IMR-90 (cell line): ENCODE measurements around the gene BRD1. TPM values are rescaled to one million over a fixed set of nuclear protein-coding genes. Genes with fewer than 3 reads are reported as not detected.
A peak's percentile ranks its signal among the peaks of the same experiment; 100 is the strongest.

ENCODE experiments used
- ATAC-seq: fragments of 200-7000 bp; cut with Tn5 transposase; 2 replicates; pipeline ENCODE4 v1.9.1; 2020; ENCODE audit warnings: low read depth, mild to moderate bottlenecking, moderate library complexity
- BruUV-seq: library from RNA; stranded (reverse); fragments of 400-500 nt; replicated peaks from 2 replicates; lab custom pipeline; 2021; lab: Mats Ljungman, UMichigan
- CTCF ChIA-PET: fragments of 300-600 bp; formaldehyde crosslinking; extraction: SDS; loops from one replicate; lab custom pipeline; 2021; ENCODE audit warnings: antibody characterized with exemption; lab: Yijun Ruan, JAX
- POLR2A ChIA-PET: fragments of 300-600 bp; sonication (Branson Sonifier 250); formaldehyde crosslinking; loops from one replicate; lab custom pipeline; 2022; ENCODE audit warnings: antibody characterized with exemption; ENCODE audit not compliant: unreplicated experiment; lab: Charles Lee
- DNase-seq: peaks from one replicate; pipeline ENCODE4 v3.0.0; 2013
- H2AFZ ChIP-seq: replicated peaks from 2 replicates; pipeline ENCODE3; 2013; ENCODE audit warnings: low read length, mild to moderate bottlenecking; ENCODE audit not compliant: poor library complexity
- H2AK5ac ChIP-seq: 2 replicates; pipeline ENCODE4 v1.6.1; 2013; ENCODE audit warnings: low read depth, low read length, inconsistent platforms
- H2AK9ac ChIP-seq: replicated peaks from 2 replicates; pipeline ENCODE3; 2013; ENCODE audit warnings: mild to moderate bottlenecking, low read depth, low read length, moderate library complexity; ENCODE audit not compliant: poor library complexity
- H2BK120ac ChIP-seq: 2 replicates; pipeline ENCODE4 v1.6.1; 2013; ENCODE audit warnings: low read depth, low read length, inconsistent platforms
- H2BK15ac ChIP-seq: 3 replicates; pipeline ENCODE4 v1.6.1; 2013; ENCODE audit warnings: low read depth, low read length, inconsistent platforms
- H2BK20ac ChIP-seq: 2 replicates; pipeline ENCODE4 v1.6.1; 2013; ENCODE audit warnings: low read depth, mild to moderate bottlenecking, inconsistent platforms, low read length, moderate library complexity
- H2BK5ac ChIP-seq: 2 replicates; pipeline ENCODE4 v1.6.1; 2013; ENCODE audit warnings: mild to moderate bottlenecking, low read depth, low read length, inconsistent platforms; ENCODE audit not compliant: poor library complexity, severe bottlenecking
- H3K14ac ChIP-seq: replicated peaks from 2 replicates; pipeline ENCODE4 v1.6.1; 2013; ENCODE audit warnings: low read depth, low read length, inconsistent platforms
- H3K18ac ChIP-seq: 2 replicates; pipeline ENCODE4 v1.6.1; 2013; ENCODE audit warnings: low read depth, low read length, control low read depth
- H3K23ac ChIP-seq: 2 replicates; pipeline ENCODE4 v1.6.1; 2013; ENCODE audit warnings: low read depth, low read length, inconsistent platforms
- H3K27ac ChIP-seq: 2 replicates; pipeline ENCODE4 v1.5.1; 2013; ENCODE audit warnings: mild to moderate bottlenecking, control low read depth, low read length; ENCODE audit not compliant: insufficient read depth
- H3K27me3 ChIP-seq: 2 replicates; pipeline ENCODE4 v1.6.1; 2013; ENCODE audit warnings: low read length; ENCODE audit not compliant: control insufficient read depth, insufficient read depth
- H3K36me3 ChIP-seq: 2 replicates; pipeline ENCODE4 v1.6.1; 2013; ENCODE audit warnings: low read length, mixed read lengths; ENCODE audit not compliant: control insufficient read depth, insufficient read depth
- H3K4ac ChIP-seq: 2 replicates; pipeline ENCODE4 v1.6.1; 2013; ENCODE audit warnings: low read depth, low read length, inconsistent platforms
- H3K4me1 ChIP-seq: 2 replicates; pipeline ENCODE4 v1.6.1; 2013; ENCODE audit warnings: low read length, mixed read lengths; ENCODE audit not compliant: control insufficient read depth, insufficient read depth
- H3K4me2 ChIP-seq: 2 replicates; pipeline ENCODE4 v1.6.1; 2013; ENCODE audit warnings: low read depth, mild to moderate bottlenecking, control low read depth, low read length, moderate library complexity
- H3K4me3 ChIP-seq: 2 replicates; pipeline ENCODE4 v1.5.1; 2013; ENCODE audit warnings: low read depth, mild to moderate bottlenecking, control low read depth, low read length, moderate library complexity; ENCODE audit not compliant: insufficient read depth
- H3K56ac ChIP-seq: 2 replicates; pipeline ENCODE4 v1.6.1; 2013; ENCODE audit warnings: low read length, inconsistent platforms; ENCODE audit not compliant: insufficient read depth; ENCODE audit errors: extremely low read depth
- H3K79me1 ChIP-seq, 2 experiments: 2 replicates each; pipeline ENCODE4 v1.6.1; 2013; ENCODE audit warnings: low read length in 2 of 2, inconsistent platforms in 1 of 2, low read depth in 1 of 2
- H3K9ac ChIP-seq: 2 replicates; pipeline ENCODE4 v1.6.1; 2013; ENCODE audit warnings: low read depth, low read length, control low read depth
- H3K9me1 ChIP-seq: 2 replicates; pipeline ENCODE4 v1.6.1; 2013; ENCODE audit warnings: low read length, inconsistent platforms; ENCODE audit not compliant: insufficient read depth
- H3K9me3 ChIP-seq: 2 replicates; pipeline ENCODE4 v1.6.1; 2013; ENCODE audit warnings: low read length; ENCODE audit not compliant: control insufficient read depth, insufficient read depth
- H4K20me1 ChIP-seq: 2 replicates; pipeline ENCODE4 v1.6.1; 2013; ENCODE audit warnings: low read length, inconsistent platforms; ENCODE audit not compliant: insufficient read depth
- H4K5ac ChIP-seq: 2 replicates; pipeline ENCODE4 v1.6.1; 2013; ENCODE audit warnings: mild to moderate bottlenecking, low read depth, low read length, control low read depth
- H4K8ac ChIP-seq, 2 experiments: 2 replicates each; pipeline ENCODE4 v1.6.1; 2013; ENCODE audit warnings: low read depth in 2 of 2, low read length in 2 of 2, control low read depth in 1 of 2, inconsistent platforms in 1 of 2
- H4K91ac ChIP-seq: 2 replicates; pipeline ENCODE4 v1.6.1; 2013; ENCODE audit warnings: low read depth, low read length, inconsistent platforms; ENCODE audit not compliant: insufficient read depth
- CEBPB ChIP-seq: IDR thresholded peaks from 2 replicates; pipeline ENCODE4 v1.6.1; 2012; ENCODE audit warnings: low read depth, low read length, improper control_type of control experiment
- WGBS, 2 experiments: methylation state at CpG; one replicate each; pipeline versions ENCODE4 v1.1.5 to v1.1.7; 2013; ENCODE audit warnings: missing lambda C conversion rate in 2 of 2; ENCODE audit not compliant: insufficient read length in 1 of 2; ENCODE audit errors: extremely low coverage in 2 of 2; 5-methylcytosine and 5-hydroxymethylcytosine counted together
- dilution Hi-C: fragments of 300-500 bp; cut with HindIII; formaldehyde crosslinking; loops from one replicate; pipeline ENCODE4 v1.14.3; 2018; ENCODE audit warnings: low sequenced_read_pairs; ENCODE audit not compliant: unreplicated experiment
- in situ Hi-C: fragments of 300-500 bp; cut with MboI; formaldehyde crosslinking; loops from 3 replicates; pipeline ENCODE4 v1.14.3; 2019; ENCODE audit warnings: low sequenced_read_pairs, inconsistent platforms, mixed read lengths
- intact Hi-C: fragments of 100-400 bp; cut with micrococcal nuclease; formaldehyde crosslinking; loops from 2 replicates; pipeline ENCODE4 v1.10.0; 2022
- polyA plus RNA-seq, 3 experiments: library from polyadenylated mRNA; depleted of rRNA; stranded (reverse); fragments of >200 nt; gene quantifications; 2 replicates each; pipeline ENCODE4 v1.2.3, GENCODE V29; 2012; ENCODE audit warnings: low replicate concordance in 1 of 3
- total RNA-seq: library from RNA; depleted of rRNA; stranded (reverse); fragments of >200 nt; gene quantifications from 2 replicates; pipeline ENCODE4 v1.2.3, GENCODE V29; 2012
- TF ChIP-seq, protein P1 (sequence below): conservative IDR thresholded peaks from 2 replicates; pipeline ENCODE4 v1.5.1; 2012; ENCODE audit warnings: mild to moderate bottlenecking, low read depth, low read length, improper control_type of control experiment

Gene BRD1
- total and polyA plus RNA-seq, 2 of the 4 experiments (the other 2 are of a cell fraction), result 10.0 to 10.6 TPM

DNA sequence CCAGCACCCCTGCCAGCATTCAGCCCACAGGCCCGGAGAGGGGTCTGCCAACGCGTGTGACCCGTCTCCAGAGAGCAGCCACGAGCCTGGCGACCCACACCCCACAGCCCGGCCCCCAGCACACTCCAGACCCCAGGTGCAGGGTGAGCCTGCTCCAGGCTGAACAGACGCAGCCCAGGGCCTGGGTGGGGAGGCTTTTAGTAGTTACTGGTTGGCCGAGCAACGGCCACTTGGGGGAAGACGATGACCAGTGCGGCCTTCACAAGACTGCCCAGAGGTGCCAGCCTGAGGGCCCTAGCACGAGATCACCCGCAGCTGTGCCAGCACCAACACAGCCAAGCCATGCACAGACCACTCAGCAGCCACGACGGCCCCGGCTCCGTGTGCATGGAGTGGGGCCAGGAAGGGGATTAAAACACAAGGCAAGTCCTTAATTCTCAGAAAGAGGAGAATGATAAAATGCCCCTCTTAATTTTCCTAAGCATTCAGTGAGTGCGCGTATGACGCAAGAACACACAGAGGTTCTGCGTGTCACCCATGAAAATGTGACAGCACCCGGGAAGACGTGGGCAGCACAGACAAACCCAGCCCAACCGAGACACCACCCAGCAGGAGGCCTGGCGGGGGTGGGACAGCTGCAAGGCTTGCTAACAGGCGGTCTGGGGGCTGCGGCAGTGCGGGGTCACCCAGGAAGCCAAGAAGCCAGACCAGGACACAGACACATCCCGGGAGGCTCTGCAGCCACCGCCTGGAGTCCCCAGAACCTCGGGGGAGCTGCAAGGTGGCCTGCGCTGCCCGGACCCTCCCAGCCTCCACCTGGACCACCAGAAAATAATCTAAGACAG lies 47.6 kb downstream of the BRD1 start:
- no peak overlapping the region for H2BK20ac ChIP-seq
- H3K9me3 ChIP-seq, result no peaks in the 10 kb centered on the region
- H3K4me3 ChIP-seq, result no peak overlapping the region
- no peak overlapping the region for H2AFZ ChIP-seq
- no peak overlapping the region for H2AK9ac ChIP-seq
- peaks cover 81% of the 10 kb centered on the region for H4K20me1 ChIP-seq
- H3K23ac ChIP-seq, result no peak overlapping the region
- H3K27me3 ChIP-seq, result no peaks in the 10 kb centered on the region
- 88% methylated on average over 15 of the region's 34 CpGs; no CpG with 5 or more reads in 1 of the 2 experiments for WGBS, 2 experiments
- TF ChIP-seq CEBPB, result peak; percentile 75
- TF ChIP-seq, protein P1, sequence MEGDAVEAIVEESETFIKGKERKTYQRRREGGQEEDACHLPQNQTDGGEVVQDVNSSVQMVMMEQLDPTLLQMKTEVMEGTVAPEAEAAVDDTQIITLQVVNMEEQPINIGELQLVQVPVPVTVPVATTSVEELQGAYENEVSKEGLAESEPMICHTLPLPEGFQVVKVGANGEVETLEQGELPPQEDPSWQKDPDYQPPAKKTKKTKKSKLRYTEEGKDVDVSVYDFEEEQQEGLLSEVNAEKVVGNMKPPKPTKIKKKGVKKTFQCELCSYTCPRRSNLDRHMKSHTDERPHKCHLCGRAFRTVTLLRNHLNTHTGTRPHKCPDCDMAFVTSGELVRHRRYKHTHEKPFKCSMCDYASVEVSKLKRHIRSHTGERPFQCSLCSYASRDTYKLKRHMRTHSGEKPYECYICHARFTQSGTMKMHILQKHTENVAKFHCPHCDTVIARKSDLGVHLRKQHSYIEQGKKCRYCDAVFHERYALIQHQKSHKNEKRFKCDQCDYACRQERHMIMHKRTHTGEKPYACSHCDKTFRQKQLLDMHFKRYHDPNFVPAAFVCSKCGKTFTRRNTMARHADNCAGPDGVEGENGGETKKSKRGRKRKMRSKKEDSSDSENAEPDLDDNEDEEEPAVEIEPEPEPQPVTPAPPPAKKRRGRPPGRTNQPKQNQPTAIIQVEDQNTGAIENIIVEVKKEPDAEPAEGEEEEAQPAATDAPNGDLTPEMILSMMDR, result no peak
- no peak overlapping the region for H4K91ac ChIP-seq
- no peak overlapping the region for H2BK5ac ChIP-seq
- ChIA-PET CTCF (no interaction called here), POLR2A (no interaction called here)
- peaks cover 0 to 66% of the 10 kb centered on the region in 2 experiments; a peak in 2 of 4 replicates for H3K79me1 ChIP-seq
- H3K4ac ChIP-seq, result no peak overlapping the region
- H3K4me1 ChIP-seq, result peaks cover 4% of the 10 kb centered on the region; the same call in 1 of the 2 replicates
- peaks cover 64% of the 10 kb centered on the region for H3K36me3 ChIP-seq
- no peak overlapping the region for H3K56ac ChIP-seq
- ATAC-seq, result no peak
- DNase-seq, result no peak
- no peak overlapping the region for H4K8ac ChIP-seq
- no peak overlapping the region for H3K27ac ChIP-seq
- 0 out of 2 replicates have a peak, but pooled peaks cover 4% of the 10 kb centered on the region for H3K9me1 ChIP-seq
- dilution Hi-C loops (no loop called here), in situ Hi-C loops (no loop called here), intact Hi-C loops (no loop called here)
- no peak overlapping the region for H3K9ac ChIP-seq
- H2BK15ac ChIP-seq, result no peak overlapping the region
- H4K5ac ChIP-seq, result no peak overlapping the region
- no peak overlapping the region for H3K4me2 ChIP-seq
- no peak overlapping the region for H2AK5ac ChIP-seq
- H2BK120ac ChIP-seq, result no peak overlapping the region
- BruUV-seq, result no TSS peak
- H3K14ac ChIP-seq, result no peak overlapping the region
- H3K18ac ChIP-seq, result no peak overlapping the region
